GM12801 (cell line): Measurements from ENCODE around the gene PSEN2.

Experiments used
- TF ChIP-seq, protein P1 (sequence below): IDR thresholded peaks from one replicate; pipeline ENCODE4 v1.5.1; 2011; ENCODE audit warnings: control low read depth; ENCODE audit not compliant: insufficient read length; ENCODE audit errors: extremely low read depth

Gene PSEN2

DNA sequence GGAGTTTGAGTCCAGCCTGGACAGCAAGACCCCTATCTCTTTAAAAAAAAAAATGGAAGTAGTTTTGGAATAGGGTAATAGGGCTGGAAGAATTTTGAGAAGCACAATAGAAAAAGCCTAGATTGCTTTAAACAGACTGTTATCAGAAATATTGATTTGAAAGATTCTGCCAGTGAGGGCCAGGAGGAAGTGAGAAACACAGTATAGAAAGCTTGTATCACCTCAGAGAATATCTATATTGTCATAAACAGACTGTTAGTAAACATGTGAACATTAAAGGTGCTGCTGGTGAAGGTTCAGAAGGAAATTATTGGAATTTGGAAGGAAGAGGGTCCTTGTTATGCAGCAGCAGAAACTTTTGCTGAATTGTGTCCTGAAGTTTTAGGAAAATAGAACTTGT, 24.8 kb upstream of the PSEN2 start:
- TF ChIP-seq, protein P1, sequence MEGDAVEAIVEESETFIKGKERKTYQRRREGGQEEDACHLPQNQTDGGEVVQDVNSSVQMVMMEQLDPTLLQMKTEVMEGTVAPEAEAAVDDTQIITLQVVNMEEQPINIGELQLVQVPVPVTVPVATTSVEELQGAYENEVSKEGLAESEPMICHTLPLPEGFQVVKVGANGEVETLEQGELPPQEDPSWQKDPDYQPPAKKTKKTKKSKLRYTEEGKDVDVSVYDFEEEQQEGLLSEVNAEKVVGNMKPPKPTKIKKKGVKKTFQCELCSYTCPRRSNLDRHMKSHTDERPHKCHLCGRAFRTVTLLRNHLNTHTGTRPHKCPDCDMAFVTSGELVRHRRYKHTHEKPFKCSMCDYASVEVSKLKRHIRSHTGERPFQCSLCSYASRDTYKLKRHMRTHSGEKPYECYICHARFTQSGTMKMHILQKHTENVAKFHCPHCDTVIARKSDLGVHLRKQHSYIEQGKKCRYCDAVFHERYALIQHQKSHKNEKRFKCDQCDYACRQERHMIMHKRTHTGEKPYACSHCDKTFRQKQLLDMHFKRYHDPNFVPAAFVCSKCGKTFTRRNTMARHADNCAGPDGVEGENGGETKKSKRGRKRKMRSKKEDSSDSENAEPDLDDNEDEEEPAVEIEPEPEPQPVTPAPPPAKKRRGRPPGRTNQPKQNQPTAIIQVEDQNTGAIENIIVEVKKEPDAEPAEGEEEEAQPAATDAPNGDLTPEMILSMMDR = no peak

GRCh38 chr1:226846786-226847185, 23.6 kb upstream of the PSEN2 start:
- TF ChIP-seq, protein P1 = no peak

DNA sequence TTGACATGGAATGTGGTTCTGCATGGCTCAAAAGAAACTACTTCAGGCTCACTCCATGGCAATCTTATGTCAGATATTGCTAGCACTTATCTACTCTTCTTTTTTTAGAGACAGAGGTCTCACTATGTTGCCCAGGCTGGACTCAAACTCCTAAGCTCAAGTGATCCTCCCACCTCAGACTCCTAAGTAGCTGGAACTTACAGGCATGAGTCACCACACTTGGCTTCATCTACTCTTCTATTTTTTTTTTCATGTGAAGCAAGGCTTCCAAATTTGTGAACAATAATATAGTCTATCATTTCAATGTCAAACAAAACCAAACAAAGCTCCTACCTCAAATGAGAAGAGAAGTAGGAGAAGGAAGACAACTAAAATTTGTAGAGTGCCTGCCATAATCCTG, 7.5 kb upstream of the PSEN2 start:
- TF ChIP-seq, protein P1 = no peak

DNA sequence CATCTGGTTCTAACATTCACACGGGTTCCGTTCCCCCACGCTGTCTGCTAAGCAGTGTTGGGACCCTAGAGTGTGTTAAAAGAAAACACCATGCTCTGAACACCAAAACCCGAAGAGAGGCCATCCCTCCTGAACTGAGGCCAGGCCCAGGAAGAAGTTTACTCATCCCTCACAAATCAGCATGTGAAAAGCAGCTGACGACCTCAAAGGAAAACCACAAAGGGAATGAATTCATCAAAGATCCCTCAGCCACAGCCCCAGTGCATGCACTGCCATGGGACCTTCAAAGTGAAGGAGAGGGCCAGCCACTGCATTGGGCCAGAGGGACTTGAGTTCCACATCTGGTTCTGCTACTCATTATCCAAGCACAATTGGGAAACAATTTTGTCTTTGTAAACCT, 7.0 kb upstream of the PSEN2 start:
- TF ChIP-seq, protein P1 = no peak

GRCh38 chr1:226864311-226864710, 6.1 kb upstream of the PSEN2 start:
- TF ChIP-seq, protein P1 = no peak

DNA sequence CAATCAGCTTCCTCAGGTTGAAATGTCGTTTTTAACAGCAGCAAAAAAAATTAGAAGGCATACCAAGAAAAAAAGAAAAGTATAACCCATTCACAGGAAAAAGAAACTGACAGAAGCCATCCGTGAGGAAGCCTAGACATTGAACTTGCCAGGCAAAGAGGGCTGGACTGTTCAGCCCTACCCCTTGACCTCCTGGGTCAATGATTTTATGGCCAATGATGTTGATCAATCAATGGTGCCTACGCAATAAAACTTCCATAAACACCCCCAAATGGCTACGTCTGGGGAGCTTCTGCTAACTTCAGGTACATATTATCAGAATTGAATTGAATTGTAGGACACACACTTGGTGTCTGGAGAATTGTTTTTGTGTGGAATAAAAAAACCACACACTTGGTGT, 4.8 kb upstream of the PSEN2 start:
- TF ChIP-seq, protein P1 = no peak

GRCh38 chr1:226867461-226868054, 2.9 kb upstream of the PSEN2 start:
- TF ChIP-seq, protein P1 = no peak
